ENCODE results near the gene HS1BP3. TPM values are rescaled to one million over a fixed set of nuclear protein-coding genes. Genes with fewer than 3 reads are reported as not detected.

Gene HS1BP3
- total RNA-seq, 3 donors from 2014 or later (not counting 1 experiment from before 2014, with no cell fraction given) = 17.4 to 25.7 (median 22.8) TPM

DNA sequence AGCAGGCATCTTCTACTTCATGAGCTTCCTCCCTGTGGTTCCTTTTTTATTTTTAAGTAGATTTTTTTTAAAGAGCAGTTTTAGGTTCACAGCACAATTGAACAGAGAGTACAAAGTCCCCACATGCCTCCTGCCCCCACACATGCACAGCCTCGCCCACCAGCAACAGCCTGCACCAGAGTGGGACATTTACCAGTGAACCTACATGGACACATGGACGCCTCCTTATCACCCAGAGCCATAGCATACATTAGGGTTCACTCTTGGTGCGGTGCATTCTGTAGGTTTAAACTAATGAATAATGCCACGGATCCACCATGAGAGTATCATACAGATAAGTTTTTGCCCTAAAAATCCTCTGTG, 40.9 kb downstream of the HS1BP3 start:
- Histone ChIP-seq H3K4me3 (ENCODE audit: low read length) (no peak overlapping the region), H3K4me1 (ENCODE audit: control insufficient read depth, insufficient read depth, low read length) (no peaks in the 10 kb centered on the region), H3K27me3 (ENCODE audit: control insufficient read depth, insufficient read depth, low read length) (no peaks in the 10 kb centered on the region), H3K27ac (ENCODE audit: low read length) (no peak overlapping the region), H3K9me3 (ENCODE audit: control insufficient read depth, insufficient read depth, low read length) (no peaks in the 10 kb centered on the region), H3K36me3 (ENCODE audit: control insufficient read depth, insufficient read depth, low read length) (no peaks in the 10 kb centered on the region)
- Mint-ChIP-seq H3K4me3 (no peak overlapping the region), H3K36me3 (no peaks in the 10 kb centered on the region), H3K27me3 (ENCODE audit: low read depth in 2 of 2) (no peaks in the 10 kb centered on the region), H3K27ac (no peak overlapping the region), H3K4me1 (no peaks in the 10 kb centered on the region), H3K9me3 (peaks cover 0 to 2% of the 10 kb centered on the region in 2 donors)
- ATAC-seq (no peak), DNase-seq (no peak)
- TF ChIP-seq, protein P1, sequence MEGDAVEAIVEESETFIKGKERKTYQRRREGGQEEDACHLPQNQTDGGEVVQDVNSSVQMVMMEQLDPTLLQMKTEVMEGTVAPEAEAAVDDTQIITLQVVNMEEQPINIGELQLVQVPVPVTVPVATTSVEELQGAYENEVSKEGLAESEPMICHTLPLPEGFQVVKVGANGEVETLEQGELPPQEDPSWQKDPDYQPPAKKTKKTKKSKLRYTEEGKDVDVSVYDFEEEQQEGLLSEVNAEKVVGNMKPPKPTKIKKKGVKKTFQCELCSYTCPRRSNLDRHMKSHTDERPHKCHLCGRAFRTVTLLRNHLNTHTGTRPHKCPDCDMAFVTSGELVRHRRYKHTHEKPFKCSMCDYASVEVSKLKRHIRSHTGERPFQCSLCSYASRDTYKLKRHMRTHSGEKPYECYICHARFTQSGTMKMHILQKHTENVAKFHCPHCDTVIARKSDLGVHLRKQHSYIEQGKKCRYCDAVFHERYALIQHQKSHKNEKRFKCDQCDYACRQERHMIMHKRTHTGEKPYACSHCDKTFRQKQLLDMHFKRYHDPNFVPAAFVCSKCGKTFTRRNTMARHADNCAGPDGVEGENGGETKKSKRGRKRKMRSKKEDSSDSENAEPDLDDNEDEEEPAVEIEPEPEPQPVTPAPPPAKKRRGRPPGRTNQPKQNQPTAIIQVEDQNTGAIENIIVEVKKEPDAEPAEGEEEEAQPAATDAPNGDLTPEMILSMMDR (IDR thresholded peaks at IDR 0.05) = no peak
- WGBS (ENCODE audit: insufficient coverage) = 63% methylated on average over 4 of the region's 4 CpGs
- intact Hi-C loops (cut with micrococcal nuclease) = no loop called here

DNA sequence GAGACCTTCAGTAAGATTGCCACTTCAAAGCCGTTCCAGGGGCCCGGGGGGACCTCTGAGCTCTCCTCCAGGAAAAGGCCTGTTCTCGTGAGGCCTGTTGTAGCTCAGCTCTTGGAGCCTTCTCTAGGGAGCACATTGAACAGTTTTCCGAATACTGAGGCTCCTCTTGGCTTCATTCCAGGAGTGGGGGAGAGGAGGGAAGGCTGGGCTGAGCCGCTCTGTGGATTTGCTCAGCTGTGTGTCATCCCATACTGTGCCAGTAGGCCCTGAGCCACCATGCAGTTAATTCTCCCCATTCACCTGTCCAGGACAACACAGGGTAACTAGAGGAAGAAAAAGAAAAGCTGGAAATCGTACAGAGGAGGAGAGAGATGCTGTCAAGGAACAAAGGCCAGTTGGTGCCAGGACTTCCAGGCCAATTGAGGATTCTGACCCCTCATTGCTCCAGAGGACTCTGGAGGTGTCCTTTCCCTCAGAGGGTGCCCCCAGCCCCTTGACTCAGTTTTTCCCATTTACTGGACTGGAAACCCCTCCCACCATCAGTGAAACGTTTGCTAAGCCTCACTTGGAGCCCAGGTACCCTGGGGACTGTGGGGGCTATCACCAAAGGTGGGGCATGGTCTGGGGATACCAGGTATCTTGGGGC, 41.4 kb downstream of the HS1BP3 start:
- Histone ChIP-seq H3K9me3 (ENCODE audit: control insufficient read depth, insufficient read depth, low read length) (no peaks in the 10 kb centered on the region), H3K4me3 (ENCODE audit: low read length) (no peak overlapping the region), H3K4me1 (ENCODE audit: control insufficient read depth, insufficient read depth, low read length) (no peaks in the 10 kb centered on the region), H3K36me3 (ENCODE audit: control insufficient read depth, insufficient read depth, low read length) (no peaks in the 10 kb centered on the region), H3K27me3 (ENCODE audit: control insufficient read depth, insufficient read depth, low read length) (no peaks in the 10 kb centered on the region), H3K27ac (ENCODE audit: low read length) (no peak overlapping the region)
- DNase-seq = no peak
- no peak for ATAC-seq
- Mint-ChIP-seq H3K27me3 (ENCODE audit: low read depth in 2 of 2) (no peaks in the 10 kb centered on the region), H3K9me3 (peaks cover 0 to 2% of the 10 kb centered on the region in 2 donors), H3K4me1 (no peaks in the 10 kb centered on the region), H3K36me3 (no peaks in the 10 kb centered on the region), H3K4me3 (no peak overlapping the region), H3K27ac (no peak overlapping the region)
- TF ChIP-seq, protein P1 (IDR thresholded peaks at IDR 0.05) = no peak
- intact Hi-C loops (cut with micrococcal nuclease) = no loop called here
- WGBS (ENCODE audit: insufficient coverage) = 70% methylated on average over 6 of the region's 7 CpGs

DNA sequence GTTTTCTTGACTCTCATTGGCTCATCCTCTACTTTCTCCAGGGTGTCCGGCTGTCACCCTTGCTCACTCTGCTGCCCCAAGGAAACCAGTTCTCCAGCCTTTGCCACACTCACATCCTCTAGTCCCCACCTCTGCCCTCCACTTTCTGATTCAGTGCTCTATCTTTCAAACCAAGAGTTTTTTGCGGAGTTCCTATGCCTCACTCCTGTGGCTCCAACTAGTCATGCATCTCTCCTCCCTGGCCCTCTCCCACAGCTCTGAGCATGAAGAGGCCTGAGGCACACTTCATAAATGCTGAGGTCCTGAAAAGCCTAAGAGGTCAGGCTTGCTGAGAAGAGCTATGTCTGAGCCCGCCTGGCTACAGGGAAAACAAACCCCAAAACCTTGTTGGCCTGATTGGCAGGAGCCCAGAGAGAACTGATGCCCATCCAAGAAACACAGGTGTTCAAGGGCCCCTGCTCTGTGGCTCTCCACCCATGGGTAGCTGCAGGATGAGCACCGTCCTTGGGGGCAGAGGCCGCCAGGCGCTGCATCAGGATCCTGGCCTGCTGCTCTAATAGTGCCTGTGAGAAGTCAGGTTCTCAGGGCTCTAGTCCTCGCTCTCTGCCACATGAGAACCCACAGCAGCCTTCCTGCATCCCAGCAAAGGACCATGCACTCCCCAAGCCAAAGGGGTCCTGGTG, 42.1 kb downstream of the HS1BP3 start:
- H3K9me3 ChIP-seq (ENCODE audit: control insufficient read depth, insufficient read depth, low read length) = no peaks in the 10 kb centered on the region
- Mint-ChIP-seq H3K9me3 (peaks cover 0 to 2% of the 10 kb centered on the region in 2 donors), H3K27ac (no peak overlapping the region), H3K27me3 (ENCODE audit: low read depth in 2 of 2) (no peaks in the 10 kb centered on the region), H3K4me3 (no peak overlapping the region), H3K4me1 (no peaks in the 10 kb centered on the region), H3K36me3 (no peaks in the 10 kb centered on the region)
- no peaks in the 10 kb centered on the region for H3K36me3 ChIP-seq (ENCODE audit: control insufficient read depth, insufficient read depth, low read length)
- WGBS (ENCODE audit: insufficient coverage) = 89% methylated on average over 7 of the region's 7 CpGs
- no peaks in the 10 kb centered on the region for H3K27me3 ChIP-seq (ENCODE audit: control insufficient read depth, insufficient read depth, low read length)
- intact Hi-C loops (cut with micrococcal nuclease) = no loop called here
- no peak for ATAC-seq
- H3K4me3 ChIP-seq (ENCODE audit: low read length) = no peak overlapping the region
- no peaks in the 10 kb centered on the region for H3K4me1 ChIP-seq (ENCODE audit: control insufficient read depth, insufficient read depth, low read length)
- no peak overlapping the region for H3K27ac ChIP-seq (ENCODE audit: low read length)
- TF ChIP-seq, protein P1 (IDR thresholded peaks at IDR 0.05) = no peak
- no peak for DNase-seq

All from natural killer cell (primary cell).